Measurements from ENCODE around the gene TFF1.

The TFF1 gene

GRCh38 chr21:42384989-42385388 lies 18.7 kb upstream of the TFF1 start:
- DNase-seq (ENCODE audit: low read depth, low spot score), result no peak
- CTCF ChIA-PET, result no interaction called here
- H3K4me3 ChIP-seq (ENCODE audit: low read depth, low read length), result no peak overlapping the region
- POLR2A ChIA-PET, result no interaction called here
- no peak for TF ChIP-seq CTCF (IDR thresholded peaks at IDR 0.05; ENCODE audit: insufficient read depth, low read length, missing control alignments)

- ChIA-PET CTCF (no interaction called here), POLR2A (no interaction called here)
- TF ChIP-seq CTCF (IDR thresholded peaks at IDR 0.05; ENCODE audit: insufficient read depth, low read length, missing control alignments), result no peak
- no peak for DNase-seq (ENCODE audit: low read depth, low spot score)
- H3K4me3 ChIP-seq (ENCODE audit: low read depth, low read length), result no peak overlapping the region
These were observed 18.0 kb upstream of the TFF1 start for GRCh38 chr21:42384156-42384945.

GRCh38 chr21:42383331-42383730 lies 17.0 kb upstream of the TFF1 start:
- ChIA-PET POLR2A (no interaction called here), CTCF (no interaction called here)
- DNase-seq (ENCODE audit: low read depth, low spot score), result no peak

GRCh38 chr21:42382915-42383314 lies 16.6 kb upstream of the TFF1 start:
- no peak for TF ChIP-seq CTCF (IDR thresholded peaks at IDR 0.05; ENCODE audit: insufficient read depth, low read length, missing control alignments)
- POLR2A ChIA-PET, result no interaction called here
- CTCF ChIA-PET, result interaction anchor here (2.6 kb wide), 1 partner anchor 235 kb away, joined by 12 read pairs; no protein-coding TSS in a partner anchor
- H3K4me3 ChIP-seq (ENCODE audit: low read depth, low read length), result no peak overlapping the region
- DNase-seq (ENCODE audit: low read depth, low spot score), result no peak

More at GRCh38 chr21:42383331-42383730, 17.0 kb upstream of the TFF1 start:
- TF ChIP-seq CTCF (IDR thresholded peaks at IDR 0.05; ENCODE audit: insufficient read depth, low read length, missing control alignments), result no peak
- no peak overlapping the region for H3K4me3 ChIP-seq (ENCODE audit: low read depth, low read length)

GRCh38 chr21:42381347-42381984 lies 15.1 kb upstream of the TFF1 start:
- no peak for DNase-seq (ENCODE audit: low read depth, low spot score)
- CTCF ChIA-PET, result interaction anchor here (0.6 to 2.7 kb wide), 5 partner anchors 12 to 236 kb away, joined by 3 to 19 read pairs (median 4); no protein-coding TSS in a partner anchor
- POLR2A ChIA-PET, result no interaction called here
- no peak overlapping the region for H3K4me3 ChIP-seq (ENCODE audit: low read depth, low read length)
- peak; percentile 78 for TF ChIP-seq CTCF (IDR thresholded peaks at IDR 0.05; ENCODE audit: insufficient read depth, low read length, missing control alignments)

- DNase-seq (ENCODE audit: low read depth, low spot score), result no peak
- no peak overlapping the region for H3K4me3 ChIP-seq (ENCODE audit: low read depth, low read length)
- TF ChIP-seq CTCF (IDR thresholded peaks at IDR 0.05; ENCODE audit: insufficient read depth, low read length, missing control alignments), result no peak
- ChIA-PET POLR2A (no interaction called here), CTCF (interaction anchor here (2.7 kb wide), 1 partner anchor 234 kb away, joined by 19 read pairs; no protein-coding TSS in a partner anchor)
These were observed 13.3 kb upstream of the TFF1 start for GRCh38 chr21:42379426-42380215.

All from AG04449 (cell line).